Endothelial cell of umbilical vein (primary cell): ENCODE results near the gene ADCY2.

Source experiments
- CTCF ChIP-seq, 2 donors: IDR thresholded peaks; 1 replicate in 1 of 2; 2 replicates in 1 of 2; pipeline ENCODE4 v1.5.1; 2011; ENCODE audit warnings: low read length in 2 of 2, mild to moderate bottlenecking in 2 of 2, moderate library complexity in 2 of 2, control low read depth in 1 of 2, inconsistent platforms in 1 of 2, low read depth in 1 of 2; ENCODE audit not compliant: insufficient read depth in 1 of 2; ENCODE audit errors: extremely low read depth in 1 of 2
- EZH2 ChIP-seq: IDR thresholded peaks from 2 replicates; pipeline ENCODE4 v1.6.1; 2012; ENCODE audit warnings: borderline replicate concordance, low read depth, mild to moderate bottlenecking, moderate library complexity, low read length, inconsistent platforms; ENCODE audit not compliant: severe bottlenecking
- FOS ChIP-seq: IDR thresholded peaks from 2 replicates; pipeline ENCODE4 v1.6.1; 2011; ENCODE audit warnings: mild to moderate bottlenecking, low read length, moderate library complexity, borderline replicate concordance; ENCODE audit not compliant: insufficient read depth
- JUN ChIP-seq: IDR thresholded peaks from 2 replicates; pipeline ENCODE4 v1.6.1; 2011; ENCODE audit warnings: borderline replicate concordance, low read depth; ENCODE audit not compliant: insufficient read length, insufficient read depth
- MAX ChIP-seq: IDR thresholded peaks from 2 replicates; pipeline ENCODE4 v1.6.1; 2011; ENCODE audit not compliant: insufficient read depth, insufficient read length
- MYC ChIP-seq: IDR thresholded peaks from one replicate; pipeline ENCODE4 v1.6.1; 2011; ENCODE audit warnings: mild to moderate bottlenecking, low read depth, low read length
- POLR2A ChIP-seq: IDR thresholded peaks from 2 replicates; pipeline ENCODE4 v1.6.1; 2012; ENCODE audit warnings: low read depth, mild to moderate bottlenecking, control low read depth, low read length
- POLR2AphosphoS5 ChIP-seq: IDR thresholded peaks from 2 replicates; pipeline ENCODE4 v1.6.1; 2012; ENCODE audit warnings: low read depth, mild to moderate bottlenecking, control low read depth, low read length, moderate library complexity; ENCODE audit not compliant: insufficient read depth

GRCh38 chr5:7515284-7515914 is 119.5 kb downstream of the ADCY2 start:
- TF ChIP-seq POLR2AphosphoS5 (no peak), CTCF (IDR thresholded peaks at IDR 0.05; ENCODE audit: extremely low read depth in 1 of 2, insufficient read depth in 1 of 2, low read depth in 1 of 2, low read length in 2 of 2) (no peak), EZH2 (no peak), MYC (no peak), POLR2A (no peak), MAX (no peak), JUN (no peak), FOS (no peak)
